SU-DHL-6 (cell line): ENCODE data around the gene ABCD3.

Experiments
- CTCF ChIP-seq: fragments of 200-600 bp; sonication (generic); IDR thresholded peaks from one replicate; pipeline ENCODE4 v1.5.1; 2017; ENCODE audit warnings: antibody characterized with exemption, mild to moderate bottlenecking, low read length, moderate library complexity; ENCODE audit not compliant: insufficient read depth, poor library complexity, severe bottlenecking
- EZH2phosphoT487 ChIP-seq: fragments of 200-600 bp; sonication (generic), shearing (Covaris generic); conservative IDR thresholded peaks from 2 replicates; pipeline ENCODE4 v1.6.1; 2018; ENCODE audit warnings: mild to moderate bottlenecking, antibody characterized with exemption, low read length, moderate library complexity, mixed read lengths

GRCh38 chr1:94501426-94501825 is 83.2 kb downstream of the ABCD3 start:
- TF ChIP-seq CTCF (no peak), EZH2phosphoT487 (no peak)
